K562 (cell line): ENCODE measurements around the gene HCAR1. TPM values are rescaled to one million over a fixed set of nuclear protein-coding genes. Genes with fewer than 3 reads are reported as not detected.
A peak's percentile ranks its signal among the peaks of the same experiment; 100 is the strongest.

ENCODE experiments used
- ARNT ChIP-seq, 2 experiments: fragments of 450-650 bp; IDR thresholded peaks; 2 replicates each; pipeline ENCODE4 v1.6.1; 2016; ENCODE audit warnings: mild to moderate bottlenecking in 1 of 2
- ATF7 ChIP-seq: fragments of 450-650 bp; IDR thresholded peaks from 2 replicates; pipeline ENCODE4 v1.7.1; 2014; ENCODE audit warnings: mild to moderate bottlenecking, moderate library complexity
- BACH1 ChIP-seq: fragments of 200-800 bp; sonication (Bioruptor generic); IDR thresholded peaks from 2 replicates; pipeline ENCODE4 v1.6.1; 2016; ENCODE audit warnings: missing genetic modification characterization, missing compliant biosample characterization
- BCOR ChIP-seq: fragments of 450-650 bp; IDR thresholded peaks from 2 replicates; pipeline ENCODE4 v1.6.1; 2016
- CBX8 ChIP-seq: fragments of 200-600 bp; sonication (generic); IDR thresholded peaks from 2 replicates; pipeline ENCODE4 v1.6.1; 2012; ENCODE audit warnings: borderline replicate concordance, mixed run types, low read depth, mild to moderate bottlenecking, moderate library complexity, mixed read lengths, low read length, control low read depth, inconsistent platforms; ENCODE audit not compliant: poor library complexity, severe bottlenecking; ENCODE audit errors: extremely low read depth
- EWSR1 ChIP-seq: fragments of 450-650 bp; IDR thresholded peaks from 2 replicates; pipeline ENCODE4 v1.6.1; 2018; ENCODE audit warnings: borderline replicate concordance, mild to moderate bottlenecking, low read depth, moderate library complexity; ENCODE audit not compliant: partially characterized antibody
- FOXJ3 ChIP-seq: sonication (generic); formaldehyde crosslinking; IDR thresholded peaks from 2 replicates; pipeline ENCODE4 v1.4.0; 2020; ENCODE audit warnings: mild to moderate bottlenecking, missing genetic modification reagents
- HNRNPUL1 ChIP-seq: fragments of 200-400 bp; formaldehyde crosslinking; IDR thresholded peaks from 2 replicates; pipeline ENCODE4 v1.6.1; 2017; ENCODE audit warnings: low read length
- MXI1 ChIP-seq: IDR thresholded peaks from 2 replicates; pipeline ENCODE4 v1.6.1; 2011; ENCODE audit warnings: low read depth, mild to moderate bottlenecking, improper control_type of control experiment, low read length
- NCOA1 ChIP-seq: fragments of 450-650 bp; IDR thresholded peaks from 2 replicates; pipeline ENCODE4 v1.6.1; 2016; ENCODE audit warnings: low read depth
- NCOA2 ChIP-seq, 2 experiments: fragments of 450-650 bp; IDR thresholded peaks; 2 replicates each; pipeline ENCODE4 v1.6.1; 2018; ENCODE audit warnings: mild to moderate bottlenecking in 2 of 2, moderate library complexity in 1 of 2; ENCODE audit not compliant: partially characterized antibody in 2 of 2
- NEUROD1 ChIP-seq: fragments of 150-350 bp; IDR thresholded peaks from 2 replicates; pipeline ENCODE4 v1.6.1; 2014; ENCODE audit warnings: borderline replicate concordance, low read length, low read depth; ENCODE audit not compliant: partially characterized antibody
- NRF1 ChIP-seq, 2 experiments: fragments of 450-650 bp; IDR thresholded peaks in 1 of 2; conservative IDR thresholded peaks in 1 of 2; 2 replicates each; pipeline ENCODE4 v1.6.1; 2014; ENCODE audit warnings: mild to moderate bottlenecking in 2 of 2
- POU5F1 ChIP-seq: fragments of 150-350 bp; IDR thresholded peaks from 2 replicates; pipeline ENCODE4 v1.6.1; 2014; ENCODE audit warnings: borderline replicate concordance, low read length, low read depth, mild to moderate bottlenecking; ENCODE audit not compliant: partially characterized antibody
- PURB ChIP-seq: sonication (generic); formaldehyde crosslinking; IDR thresholded peaks from 2 replicates; pipeline ENCODE4 v1.9.0; 2021; ENCODE audit warnings: low read depth, mild to moderate bottlenecking, missing genetic modification reagents
- SIN3A ChIP-seq, 2 experiments: fragments of 150-350 bp in 1 of 2; IDR thresholded peaks; 2 replicates each; pipeline ENCODE4 v1.6.1; 2011 to 2016; ENCODE audit warnings: borderline replicate concordance in 2 of 2, low read depth in 2 of 2, low read length in 2 of 2, mild to moderate bottlenecking in 2 of 2, moderate library complexity in 2 of 2; ENCODE audit not compliant: control insufficient read depth in 1 of 2
- SOX6 ChIP-seq: fragments of 450-650 bp; IDR thresholded peaks from 2 replicates; pipeline ENCODE4 v1.6.1; 2014; ENCODE audit warnings: mild to moderate bottlenecking
- TAL1 ChIP-seq: fragments of 450-650 bp; IDR thresholded peaks from 2 replicates; pipeline ENCODE4 v1.6.1; 2016; ENCODE audit warnings: mild to moderate bottlenecking
- TSC22D4 ChIP-seq: fragments of 450-650 bp; IDR thresholded peaks from 2 replicates; pipeline ENCODE4 v1.6.1; 2016; ENCODE audit warnings: missing genetic modification characterization, missing biosample characterization, control low read depth
- ZNF324 ChIP-seq: fragments of 250-450 bp; sonication (Bioruptor Pico); IDR thresholded peaks from 2 replicates; pipeline ENCODE4 v1.4.0; 2020; ENCODE audit warnings: mild to moderate bottlenecking
- polyA plus RNA-seq, 8 experiments: library from polyadenylated mRNA; depleted of rRNA in 4 of 8; stranded (reverse) in 5 of 8; unstranded in 3 of 8; fragments of >200 nt; fragmentation: Nextera tagmentation in 2 of 8; fragmentation: Illumina TruSeq in 1 of 8; extraction: Ambion mirVana in 2 of 8; extraction: Trizol in 1 of 8; gene quantifications; 2 replicates each; pipeline versions ENCODE4 v1.2.1 to v1.2.3, GENCODE V29; 2011 to 2014; ENCODE audit warnings: inconsistent platforms in 1 of 8, missing spikeins in 1 of 8
- total RNA-seq, 7 experiments: library from RNA; depleted of rRNA in 6 of 7; stranded (reverse); fragments of >200 nt in 6 of 7; fragmentation: Illumina TruSeq in 2 of 7; extraction: Trizol in 2 of 7; gene quantifications; 2 replicates each; pipeline versions ENCODE4 v1.2.1 to v1.2.3, GENCODE V29; 2011 to 2021; ENCODE audit warnings: low replicate concordance in 1 of 7
- TF ChIP-seq, protein P1 (sequence below): fragments of 450-650 bp; formaldehyde crosslinking; IDR thresholded peaks from 2 replicates; pipeline ENCODE4 v1.4.0; 2020; ENCODE audit warnings: mild to moderate bottlenecking, moderate library complexity
- TF ChIP-seq, protein P2 (sequence below), 2 experiments: IDR thresholded peaks; 2 replicates each; pipeline ENCODE4 v1.6.1; 2012; ENCODE audit warnings: improper control_type of control experiment in 2 of 2, low read depth in 2 of 2, low read length in 2 of 2, borderline replicate concordance in 1 of 2
- TF ChIP-seq, protein P3 (sequence below), 3 experiments: fragments of 200-800 bp in 1 of 3; sonication (Bioruptor generic) in 1 of 3; sonication (generic) in 1 of 3; formaldehyde crosslinking in 1 of 3; IDR thresholded peaks; 2 replicates each; pipeline versions ENCODE4 v1.6.1 to v1.8.0; 2016 to 2022; ENCODE audit warnings: mild to moderate bottlenecking in 2 of 3, missing compliant biosample characterization in 2 of 3, missing genetic modification characterization in 2 of 3, missing genetic modification reagents in 1 of 3

The HCAR1 gene
- total and polyA plus RNA-seq, 9 of the 15 experiments (the other 6 are each of a cell fraction or from before 2014, with no cell fraction given): not detected

GRCh38 chr12:122752464-122753318 is 22.0 kb upstream of the HCAR1 start, which contains the start of gene DENR (continued):
- TF ChIP-seq SOX6 (peak; percentile 50), NEUROD1 (peak; percentile 99), HNRNPUL1 (no peak), EWSR1 (no peak), ARNT (IDR thresholded peaks at IDR 0.05) (no peak), POU5F1 (peak; percentile 17), TSC22D4 (no peak), FOXJ3 (CRISPR knock-in tag) (no peak), BACH1 (no peak), NRF1 (conservative IDR thresholded peaks at IDR 0.05 in 1 of 2, IDR thresholded peaks at IDR 0.05 in 1 of 2) (peak; percentile 89 to 91), ZNF324 (peak; percentile 63; the same call in 1 of the 2 replicates), BCOR (no peak), CBX8 (no peak), NCOA1 (no peak), TAL1 (no peak), NCOA2 (IDR thresholded peaks at IDR 0.05; ENCODE audit: partially characterized antibody in 2 of 2) (no peak), SIN3A (IDR thresholded peaks at IDR 0.05; ENCODE audit: borderline replicate concordance in 2 of 2, control insufficient read depth in 1 of 2, low read depth in 2 of 2, low read length in 2 of 2) (peak; percentile 91 to 99; a peak in 3 of 4 replicates), PURB (CRISPR knock-in tag) (0 out of 2 replicates have a peak, but pooled peaks have one; percentile 42), MXI1 (peak; percentile 87), ATF7 (peak; percentile 61; the same call in 1 of the 2 replicates)
- TF ChIP-seq, protein P1, sequence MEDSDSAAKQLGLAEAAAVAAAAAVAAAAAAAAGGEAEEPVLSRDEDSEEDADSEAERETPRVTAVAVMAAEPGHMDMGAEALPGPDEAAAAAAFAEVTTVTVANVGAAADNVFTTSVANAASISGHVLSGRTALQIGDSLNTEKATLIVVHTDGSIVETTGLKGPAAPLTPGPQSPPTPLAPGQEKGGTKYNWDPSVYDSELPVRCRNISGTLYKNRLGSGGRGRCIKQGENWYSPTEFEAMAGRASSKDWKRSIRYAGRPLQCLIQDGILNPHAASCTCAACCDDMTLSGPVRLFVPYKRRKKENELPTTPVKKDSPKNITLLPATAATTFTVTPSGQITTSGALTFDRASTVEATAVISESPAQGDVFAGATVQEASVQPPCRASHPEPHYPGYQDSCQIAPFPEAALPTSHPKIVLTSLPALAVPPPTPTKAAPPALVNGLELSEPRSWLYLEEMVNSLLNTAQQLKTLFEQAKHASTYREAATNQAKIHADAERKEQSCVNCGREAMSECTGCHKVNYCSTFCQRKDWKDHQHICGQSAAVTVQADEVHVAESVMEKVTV: peak; percentile 99
- TF ChIP-seq, protein P2, sequence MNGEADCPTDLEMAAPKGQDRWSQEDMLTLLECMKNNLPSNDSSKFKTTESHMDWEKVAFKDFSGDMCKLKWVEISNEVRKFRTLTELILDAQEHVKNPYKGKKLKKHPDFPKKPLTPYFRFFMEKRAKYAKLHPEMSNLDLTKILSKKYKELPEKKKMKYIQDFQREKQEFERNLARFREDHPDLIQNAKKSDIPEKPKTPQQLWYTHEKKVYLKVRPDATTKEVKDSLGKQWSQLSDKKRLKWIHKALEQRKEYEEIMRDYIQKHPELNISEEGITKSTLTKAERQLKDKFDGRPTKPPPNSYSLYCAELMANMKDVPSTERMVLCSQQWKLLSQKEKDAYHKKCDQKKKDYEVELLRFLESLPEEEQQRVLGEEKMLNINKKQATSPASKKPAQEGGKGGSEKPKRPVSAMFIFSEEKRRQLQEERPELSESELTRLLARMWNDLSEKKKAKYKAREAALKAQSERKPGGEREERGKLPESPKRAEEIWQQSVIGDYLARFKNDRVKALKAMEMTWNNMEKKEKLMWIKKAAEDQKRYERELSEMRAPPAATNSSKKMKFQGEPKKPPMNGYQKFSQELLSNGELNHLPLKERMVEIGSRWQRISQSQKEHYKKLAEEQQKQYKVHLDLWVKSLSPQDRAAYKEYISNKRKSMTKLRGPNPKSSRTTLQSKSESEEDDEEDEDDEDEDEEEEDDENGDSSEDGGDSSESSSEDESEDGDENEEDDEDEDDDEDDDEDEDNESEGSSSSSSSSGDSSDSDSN (IDR thresholded peaks at IDR 0.05; ENCODE audit: borderline replicate concordance in 1 of 2, low read depth in 2 of 2, low read length in 2 of 2): no peak
- TF ChIP-seq, protein P3, sequence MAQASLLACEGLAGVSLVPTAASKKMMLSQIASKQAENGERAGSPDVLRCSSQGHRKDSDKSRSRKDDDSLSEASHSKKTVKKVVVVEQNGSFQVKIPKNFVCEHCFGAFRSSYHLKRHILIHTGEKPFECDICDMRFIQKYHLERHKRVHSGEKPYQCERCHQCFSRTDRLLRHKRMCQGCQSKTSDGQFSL (CRISPR knock-in tag; IDR thresholded peaks at IDR 0.05): no peak
- TF ChIP-seq, protein P3 (tag; IDR thresholded peaks at IDR 0.05): no peak
